Endothelial cell (in vitro differentiated cells): ENCODE data around the gene PLA1A. TPM values are rescaled to one million over a fixed set of nuclear protein-coding genes. Genes with fewer than 3 reads are reported as not detected.

ENCODE experiments used
- DNase-seq: peaks from one replicate; pipeline ENCODE4 v3.0.0; 2021; ENCODE audit warnings: low spot score
- H3K27ac Mint-ChIP-seq: one replicate; pipeline ENCODE4 v1.8.0; 2021; ENCODE audit warnings: mixed read lengths, inconsistent platforms; ENCODE audit not compliant: unreplicated experiment
- H3K27me3 Mint-ChIP-seq: one replicate; pipeline ENCODE4 v1.8.0; 2021; ENCODE audit warnings: mild to moderate bottlenecking, moderate library complexity, mixed read lengths, inconsistent platforms; ENCODE audit not compliant: unreplicated experiment
- H3K36me3 Mint-ChIP-seq: one replicate; pipeline ENCODE4 v1.8.0; 2021; ENCODE audit warnings: mild to moderate bottlenecking, low read depth, mixed read lengths, inconsistent platforms; ENCODE audit not compliant: unreplicated experiment
- H3K4me1 Mint-ChIP-seq: one replicate; pipeline ENCODE4 v1.8.0; 2021; ENCODE audit warnings: mild to moderate bottlenecking, mixed read lengths, inconsistent platforms; ENCODE audit not compliant: unreplicated experiment
- H3K4me3 Mint-ChIP-seq: one replicate; pipeline ENCODE4 v1.8.0; 2021; ENCODE audit warnings: mild to moderate bottlenecking, mixed read lengths, inconsistent platforms; ENCODE audit not compliant: unreplicated experiment
- H3K9me3 Mint-ChIP-seq: one replicate; pipeline ENCODE4 v1.8.0; 2021; ENCODE audit warnings: mixed read lengths, inconsistent platforms; ENCODE audit not compliant: unreplicated experiment
- total RNA-seq: library from RNA; stranded (reverse); fragmentation: NEBNext Ultra II Directional; extraction: Animal tissue kit (Norgen Biotek cat#: 25700); gene quantifications from one replicate; pipeline ENCODE4 v1.2.1, GENCODE V29; 2021; ENCODE audit not compliant: unreplicated experiment
- TF ChIP-seq, protein P1 (sequence below): fragments of 200-600 bp; sonication (generic); IDR thresholded peaks from one replicate; pipeline ENCODE4 v1.5.0; 2021; ENCODE audit warnings: antibody characterized with exemption; ENCODE audit not compliant: unreplicated experiment

Gene PLA1A
- total RNA-seq, 1 donor from 2014 or later: 0.80 TPM

DNA sequence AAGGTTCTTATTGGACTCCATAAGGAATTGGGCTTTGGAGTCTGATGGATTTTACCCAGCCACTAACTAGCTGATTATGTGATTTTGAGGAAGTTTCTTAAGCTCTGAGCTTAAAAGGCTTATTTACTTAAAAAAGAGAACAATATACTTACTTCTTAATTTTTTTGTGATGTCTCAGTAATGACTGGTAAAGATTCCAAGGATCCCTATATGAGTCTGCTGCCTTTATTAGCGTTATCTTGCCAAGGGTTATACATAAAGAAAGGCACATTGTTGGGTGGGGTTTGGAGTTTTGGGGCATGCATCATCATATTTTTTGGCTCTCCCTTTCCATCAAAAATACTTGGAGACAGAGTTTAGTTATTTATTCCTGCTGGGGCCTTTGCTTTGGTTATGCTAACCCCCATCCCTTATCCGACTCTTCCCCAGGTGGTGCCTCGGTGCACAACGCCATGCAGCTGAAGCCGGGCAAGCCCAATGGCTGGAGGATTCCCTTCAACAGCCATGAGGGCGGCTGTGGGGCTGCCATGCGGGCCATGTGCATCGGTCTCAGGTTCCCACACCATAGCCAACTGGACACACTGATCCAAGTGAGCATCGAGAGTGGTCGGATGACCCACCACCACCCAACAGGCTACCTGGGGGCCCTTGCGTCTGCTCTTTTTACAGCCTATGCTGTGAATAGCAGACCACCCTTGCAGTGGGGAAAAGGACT, 11.7 kb upstream of the PLA1A start:
- DNase-seq: no peak
- TF ChIP-seq, protein P1, sequence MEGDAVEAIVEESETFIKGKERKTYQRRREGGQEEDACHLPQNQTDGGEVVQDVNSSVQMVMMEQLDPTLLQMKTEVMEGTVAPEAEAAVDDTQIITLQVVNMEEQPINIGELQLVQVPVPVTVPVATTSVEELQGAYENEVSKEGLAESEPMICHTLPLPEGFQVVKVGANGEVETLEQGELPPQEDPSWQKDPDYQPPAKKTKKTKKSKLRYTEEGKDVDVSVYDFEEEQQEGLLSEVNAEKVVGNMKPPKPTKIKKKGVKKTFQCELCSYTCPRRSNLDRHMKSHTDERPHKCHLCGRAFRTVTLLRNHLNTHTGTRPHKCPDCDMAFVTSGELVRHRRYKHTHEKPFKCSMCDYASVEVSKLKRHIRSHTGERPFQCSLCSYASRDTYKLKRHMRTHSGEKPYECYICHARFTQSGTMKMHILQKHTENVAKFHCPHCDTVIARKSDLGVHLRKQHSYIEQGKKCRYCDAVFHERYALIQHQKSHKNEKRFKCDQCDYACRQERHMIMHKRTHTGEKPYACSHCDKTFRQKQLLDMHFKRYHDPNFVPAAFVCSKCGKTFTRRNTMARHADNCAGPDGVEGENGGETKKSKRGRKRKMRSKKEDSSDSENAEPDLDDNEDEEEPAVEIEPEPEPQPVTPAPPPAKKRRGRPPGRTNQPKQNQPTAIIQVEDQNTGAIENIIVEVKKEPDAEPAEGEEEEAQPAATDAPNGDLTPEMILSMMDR: no peak
- Mint-ChIP-seq H3K4me3 (no peak overlapping the region), H3K27ac (no peak overlapping the region), H3K9me3 (no peaks in the 10 kb centered on the region), H3K36me3 (peaks cover 13% of the 10 kb centered on the region), H3K27me3 (no peaks in the 10 kb centered on the region), H3K4me1 (peaks cover 12% of the 10 kb centered on the region)

DNA sequence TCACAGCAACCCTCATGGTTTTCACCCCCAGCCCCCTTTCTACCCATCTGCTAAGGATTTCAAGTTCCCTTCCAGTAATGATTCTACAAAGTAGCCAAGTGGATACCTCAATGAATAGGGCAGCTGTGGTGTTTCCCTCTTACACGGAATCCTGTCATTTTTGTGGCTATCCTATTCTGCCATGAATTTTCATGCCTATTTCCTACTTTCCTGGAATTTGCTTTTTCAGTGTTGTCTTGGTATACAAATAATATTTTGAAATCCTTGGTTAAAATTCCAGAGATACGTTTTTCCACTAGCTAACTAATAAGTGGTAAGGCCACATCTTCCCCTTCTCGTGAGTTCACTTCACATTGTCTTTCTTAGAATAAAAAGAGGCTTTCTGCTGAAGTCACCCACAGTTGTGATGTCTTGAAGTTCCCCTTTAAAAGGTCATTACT, 10.9 kb upstream of the PLA1A start:
- Mint-ChIP-seq H3K4me3 (no peak overlapping the region), H3K36me3 (peaks cover 13% of the 10 kb centered on the region), H3K27me3 (no peaks in the 10 kb centered on the region), H3K4me1 (peaks cover 12% of the 10 kb centered on the region), H3K27ac (no peak overlapping the region), H3K9me3 (no peaks in the 10 kb centered on the region)
- DNase-seq: no peak
- TF ChIP-seq, protein P1: no peak

DNA sequence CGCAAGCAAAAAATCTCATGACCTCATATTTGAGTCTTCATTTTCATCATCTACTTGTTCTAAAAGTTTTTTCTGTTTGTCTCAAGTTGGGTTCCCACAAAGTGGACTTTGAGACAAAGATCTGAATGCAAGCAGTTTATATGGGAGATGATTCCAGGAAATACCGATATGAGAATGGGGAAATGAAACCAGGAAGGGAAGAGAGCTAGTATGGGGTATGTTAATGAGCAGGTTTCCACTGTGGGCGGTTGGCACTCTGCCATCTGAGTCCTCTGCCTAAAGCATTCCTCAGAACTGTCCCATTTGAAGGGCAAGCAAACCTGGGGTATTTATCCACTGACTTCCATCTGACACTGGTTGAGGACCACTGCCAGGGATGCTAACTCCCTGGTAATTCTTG, 9.6 kb upstream of the PLA1A start:
- Mint-ChIP-seq H3K9me3 (no peaks in the 10 kb centered on the region), H3K36me3 (peaks cover 8% of the 10 kb centered on the region), H3K4me3 (no peak overlapping the region), H3K27ac (no peak overlapping the region), H3K27me3 (no peaks in the 10 kb centered on the region), H3K4me1 (peaks cover 12% of the 10 kb centered on the region)
- DNase-seq: no peak
- TF ChIP-seq, protein P1: no peak

DNA sequence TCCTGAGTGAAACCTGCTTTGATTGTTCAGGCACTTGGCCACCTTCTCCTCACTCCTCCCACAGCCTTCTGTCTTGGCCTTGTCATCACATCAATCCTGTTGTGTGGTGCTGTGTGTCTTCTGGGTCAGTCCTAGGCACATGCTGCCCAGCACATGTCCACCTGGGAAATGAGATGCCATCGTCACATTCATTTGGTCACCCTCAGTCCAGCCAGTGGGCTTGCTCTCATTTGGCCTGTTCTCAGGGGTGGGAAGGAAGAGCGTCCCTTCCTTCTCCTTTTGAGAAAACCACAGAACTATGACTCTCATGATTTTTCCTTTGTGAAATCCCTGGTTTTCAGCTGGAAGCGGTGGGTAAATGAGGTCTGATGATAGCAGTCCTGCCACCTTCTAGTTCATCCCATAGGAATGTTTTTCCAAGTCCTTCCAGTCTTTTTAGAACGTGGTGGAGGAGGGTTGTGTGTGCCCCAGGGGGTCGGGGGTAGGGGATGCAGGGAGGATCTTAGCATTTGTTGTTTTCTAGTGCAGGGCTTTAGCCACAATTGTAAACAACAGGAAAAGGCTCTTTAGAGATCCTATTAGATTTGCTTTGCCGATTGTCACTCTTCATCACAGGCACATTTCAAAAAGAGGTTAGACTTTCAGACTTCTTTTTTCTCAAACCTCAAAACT, 8.4 kb upstream of the PLA1A start:
- Mint-ChIP-seq H3K4me1 (peaks cover 12% of the 10 kb centered on the region), H3K36me3 (peaks cover 8% of the 10 kb centered on the region), H3K9me3 (no peaks in the 10 kb centered on the region), H3K27ac (no peak overlapping the region), H3K27me3 (no peaks in the 10 kb centered on the region), H3K4me3 (no peak overlapping the region)
- DNase-seq: no peak
- TF ChIP-seq, protein P1: no peak

DNA sequence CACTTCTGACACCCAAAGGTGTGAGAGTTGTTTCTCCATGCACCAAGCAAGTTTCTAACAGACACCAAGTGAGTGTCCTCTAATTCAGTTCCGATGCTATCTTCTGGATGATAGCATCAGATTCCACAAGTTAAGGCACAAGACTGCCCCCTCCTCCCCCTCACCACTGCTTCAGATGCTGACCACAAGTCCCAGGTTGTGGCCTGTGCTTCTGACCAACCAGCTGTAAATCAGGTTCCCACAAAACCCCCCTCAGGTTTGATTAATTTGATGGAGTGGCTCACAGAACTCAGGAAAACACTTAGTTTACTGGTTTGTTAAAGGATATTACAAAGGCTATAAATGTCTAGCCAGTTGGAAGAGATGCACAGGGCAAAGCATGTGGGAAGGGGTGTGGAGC, 7.0 kb upstream of the PLA1A start:
- Mint-ChIP-seq H3K4me3 (no peak overlapping the region), H3K27me3 (no peaks in the 10 kb centered on the region), H3K4me1 (peaks cover 12% of the 10 kb centered on the region), H3K27ac (no peak overlapping the region), H3K36me3 (peaks cover 8% of the 10 kb centered on the region), H3K9me3 (no peaks in the 10 kb centered on the region)
- TF ChIP-seq, protein P1: no peak
- DNase-seq: no peak
